ENCODE results near the gene PTER. TPM values are rescaled to one million over a fixed set of nuclear protein-coding genes. Genes with fewer than 3 reads are reported as not detected.

PTER gene
- total RNA-seq, 2 experiments from 2014 or later, result 33.1 to 34.5 TPM

- ATAC-seq, result no peak
- Mint-ChIP-seq H3K27ac (no peak overlapping the region), H3K4me1 (no peaks in the 10 kb centered on the region), H3K36me3 (ENCODE audit: low read depth) (no peaks in the 10 kb centered on the region), H3K27me3 (peaks cover 11% of the 10 kb centered on the region), H3K9me3 (ENCODE audit: low read depth) (no peaks in the 10 kb centered on the region), H3K4me3 (no peak overlapping the region)
- intact Hi-C loops (cut with DNase I, micrococcal nuclease), result loop anchor here in 1 of 2 experiments (5.0 to 10.0 kb wide), 2 partner anchors 259 to 643 kb away; no protein-coding TSS in a partner anchor
- CTCF ChIA-PET, result no interaction called here
- no peak for DNase-seq
- POLR2A ChIA-PET, result no interaction called here
Observed at GRCh38 chr10:16547973-16548372, 111.2 kb downstream of the PTER start.

GRCh38 chr10:16559236-16559773, 122.5 kb downstream of the PTER start:
- DNase-seq, result no peak
- Mint-ChIP-seq H3K4me3 (no peak overlapping the region), H3K4me1 (no peaks in the 10 kb centered on the region), H3K9me3 (ENCODE audit: low read depth) (no peaks in the 10 kb centered on the region), H3K27me3 (peaks cover 27% of the 10 kb centered on the region), H3K36me3 (ENCODE audit: low read depth) (no peaks in the 10 kb centered on the region), H3K27ac (no peak overlapping the region)
- POLR2A ChIA-PET, result no interaction called here
- intact Hi-C loops (cut with DNase I, micrococcal nuclease), result no loop called here
- ATAC-seq, result no peak
- CTCF ChIA-PET, result interaction anchor here (0.6 to 0.7 kb wide), 2 partner anchors 66 to 650 kb away, joined by 3 read pairs; no protein-coding TSS in a partner anchor

- ChIA-PET POLR2A (no interaction called here), CTCF (no interaction called here)
- intact Hi-C loops (cut with DNase I, micrococcal nuclease), result no loop called here
- H3K27me3 Mint-ChIP-seq, result peaks cover 30% of the 10 kb centered on the region
- H3K4me1 Mint-ChIP-seq, result no peaks in the 10 kb centered on the region
- no peak overlapping the region for H3K27ac Mint-ChIP-seq
- no peaks in the 10 kb centered on the region for H3K36me3 Mint-ChIP-seq (ENCODE audit: low read depth)
- DNase-seq, result no peak
- ATAC-seq, result no peak
- no peaks in the 10 kb centered on the region for H3K9me3 Mint-ChIP-seq (ENCODE audit: low read depth)
- no peak overlapping the region for H3K4me3 Mint-ChIP-seq
Observed at GRCh38 chr10:16562891-16563290, 126.1 kb downstream of the PTER start.

Other genes with a start within 250 kb of the PTER start
- not detected for gene C1QL3, start 84.9 kb downstream of the PTER start, total RNA-seq

All from activated CD4-positive, alpha-beta T cell treated with anti-CD3 and anti-CD28 coated beads for 36 hours (primary cell).